Muscle of back (tissue), 11 donors: ENCODE data around the gene PTPRH. TPM values are rescaled to one million over a fixed set of nuclear protein-coding genes. Genes with fewer than 3 reads are reported as not detected.
"Not testable (repeated sequence)": the region's sequence is repeated elsewhere in the genome, so short reads cannot be mapped to it uniquely, and the experiment has no call there.

Source experiments
- DNase-seq, 3 donors: peaks; one replicate each; pipeline versions ENCODE4 v3.0.0 to v3.0.0-alpha.2; 2013
- polyA plus RNA-seq, 10 donors: library from polyadenylated mRNA; unstranded; fragments of 120-200 nt; gene quantifications; one replicate each; pipeline ENCODE4 v1.2.1, GENCODE V29; 2013; ENCODE audit not compliant: insufficient read length in 10 of 10

PTPRH gene
- polyA plus RNA-seq, 10 donors: 0.20 to 1.2 (median 0.56) TPM

GRCh38 chr19:55158848-55159749 lies 50.2 kb downstream of the PTPRH start:
- DNase-seq: no peak

DNA sequence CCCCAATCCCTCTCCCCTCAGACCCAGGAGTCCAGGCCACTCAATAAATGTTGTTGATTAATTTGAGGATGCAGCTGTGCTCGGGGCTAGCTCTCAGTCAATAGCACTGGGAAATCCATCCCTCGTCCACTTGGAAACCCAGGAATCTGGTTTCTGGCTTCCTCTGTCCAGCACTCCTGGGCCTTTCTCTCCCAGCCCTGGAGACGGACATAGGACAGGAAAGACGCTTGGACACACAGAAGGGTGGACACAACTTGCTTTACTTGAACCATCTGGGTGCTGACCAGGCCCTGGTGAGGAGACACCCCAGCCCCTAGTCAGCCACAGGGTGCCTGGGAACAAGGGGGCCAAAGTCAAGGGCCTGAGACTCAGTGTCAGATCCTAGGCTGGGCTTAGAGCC lies 50.9 kb downstream of the PTPRH start:
- DNase-seq: no peak

- no peak for DNase-seq
Observed at GRCh38 chr19:55157064-55157908, 52.0 kb downstream of the PTPRH start, which contains the start of gene TNNI3. Gene TNNI3 (minus strand): TSS chr19:55157732. CDS start chr19:55157589, 143 bp downstream.

DNA sequence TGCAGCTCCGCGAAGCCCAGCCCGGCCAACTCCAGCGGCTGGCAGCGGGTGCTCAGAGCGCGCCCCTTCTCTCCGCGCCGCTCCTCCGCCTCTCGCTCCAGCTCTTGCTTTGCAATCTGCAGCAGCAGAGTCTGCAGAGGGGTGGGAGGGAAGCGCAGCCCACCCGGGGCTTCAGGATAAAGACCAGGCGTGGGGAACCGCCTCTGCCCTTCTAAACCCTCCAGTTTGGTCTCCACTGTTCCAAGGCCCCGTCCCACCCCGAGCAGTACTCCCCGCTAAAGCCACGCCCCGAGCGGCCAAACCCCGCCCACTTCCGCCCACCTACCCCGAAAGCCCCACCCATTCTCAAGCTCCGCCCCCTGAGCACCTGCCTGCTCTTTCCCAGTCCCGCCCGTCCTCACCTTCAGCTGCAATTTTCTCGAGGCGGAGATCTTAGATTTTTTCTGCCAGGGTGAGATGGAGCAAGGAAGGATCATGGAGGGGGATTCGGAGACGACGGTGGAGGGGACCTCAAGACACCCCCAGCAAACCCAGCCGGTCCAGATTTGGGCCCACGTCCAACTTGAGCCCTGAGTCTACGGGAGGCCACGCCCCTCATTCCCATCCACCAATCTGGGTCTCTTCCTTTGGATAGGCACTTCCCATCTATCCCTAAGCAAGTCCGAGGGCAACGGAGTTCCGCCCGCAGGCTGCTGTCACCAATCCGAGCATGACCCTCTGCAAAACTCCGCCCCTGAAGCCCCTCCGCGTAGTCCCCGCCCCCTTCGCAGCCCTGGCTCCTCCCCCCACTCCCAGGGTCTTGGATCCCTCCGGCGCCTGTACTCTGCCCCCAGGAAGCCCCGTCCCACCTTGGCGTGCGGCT lies 52.9 kb downstream of the PTPRH start:
- no peak for DNase-seq

- DNase-seq: not testable (repeated sequence)
Observed at GRCh38 chr19:55155784-55156183, 53.5 kb downstream of the PTPRH start.

DNA sequence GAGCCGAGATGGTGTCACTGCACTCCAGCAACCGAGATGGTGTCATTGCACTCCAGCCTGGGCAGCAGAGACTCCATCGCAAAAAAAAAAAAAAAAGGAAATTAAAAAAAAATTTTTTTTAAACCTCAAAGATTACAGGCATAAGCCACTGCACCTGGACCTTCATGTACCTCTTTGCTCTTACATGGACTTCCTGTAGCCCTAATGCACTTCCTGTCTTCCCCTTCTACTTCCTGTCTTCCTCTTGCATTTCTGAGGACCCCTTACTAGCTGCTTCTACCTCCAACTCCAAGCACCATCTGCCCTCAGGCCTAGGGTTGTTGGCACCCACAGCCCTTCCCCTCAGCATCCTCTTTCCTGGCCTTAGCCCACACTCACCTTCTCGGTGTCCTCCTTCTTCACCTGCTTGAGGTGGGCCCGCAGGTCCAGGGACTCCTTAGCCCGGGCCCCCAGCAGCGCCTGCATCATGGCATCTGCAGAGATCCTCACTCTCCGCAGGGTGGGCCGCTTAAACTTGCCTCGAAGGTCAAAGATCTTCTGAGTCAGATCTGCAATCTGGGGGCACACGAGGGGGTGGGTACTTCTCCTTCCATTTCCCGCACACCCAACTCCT lies 55.5 kb downstream of the PTPRH start:
- no peak for DNase-seq

DNA sequence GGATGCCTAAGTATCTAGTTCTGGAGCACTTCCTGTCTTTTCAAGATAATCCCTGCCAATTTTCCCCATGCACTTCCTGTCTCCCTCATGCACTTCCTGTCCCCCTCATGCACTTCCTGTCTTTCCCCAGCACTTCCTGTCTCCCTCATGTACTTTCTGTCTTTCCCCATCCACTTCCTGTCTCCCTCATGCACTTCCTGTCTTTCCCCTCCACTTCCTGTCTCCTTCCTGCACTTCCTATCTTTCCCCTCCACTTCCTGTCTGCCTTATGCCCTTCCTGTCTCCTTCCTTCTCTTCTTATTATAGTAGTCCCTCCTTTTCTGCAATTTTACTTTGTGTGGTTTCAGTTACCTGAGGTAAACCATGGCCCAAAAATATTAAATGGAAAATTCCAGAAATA lies 57.3 kb downstream of the PTPRH start:
- DNase-seq: no peak

DNA sequence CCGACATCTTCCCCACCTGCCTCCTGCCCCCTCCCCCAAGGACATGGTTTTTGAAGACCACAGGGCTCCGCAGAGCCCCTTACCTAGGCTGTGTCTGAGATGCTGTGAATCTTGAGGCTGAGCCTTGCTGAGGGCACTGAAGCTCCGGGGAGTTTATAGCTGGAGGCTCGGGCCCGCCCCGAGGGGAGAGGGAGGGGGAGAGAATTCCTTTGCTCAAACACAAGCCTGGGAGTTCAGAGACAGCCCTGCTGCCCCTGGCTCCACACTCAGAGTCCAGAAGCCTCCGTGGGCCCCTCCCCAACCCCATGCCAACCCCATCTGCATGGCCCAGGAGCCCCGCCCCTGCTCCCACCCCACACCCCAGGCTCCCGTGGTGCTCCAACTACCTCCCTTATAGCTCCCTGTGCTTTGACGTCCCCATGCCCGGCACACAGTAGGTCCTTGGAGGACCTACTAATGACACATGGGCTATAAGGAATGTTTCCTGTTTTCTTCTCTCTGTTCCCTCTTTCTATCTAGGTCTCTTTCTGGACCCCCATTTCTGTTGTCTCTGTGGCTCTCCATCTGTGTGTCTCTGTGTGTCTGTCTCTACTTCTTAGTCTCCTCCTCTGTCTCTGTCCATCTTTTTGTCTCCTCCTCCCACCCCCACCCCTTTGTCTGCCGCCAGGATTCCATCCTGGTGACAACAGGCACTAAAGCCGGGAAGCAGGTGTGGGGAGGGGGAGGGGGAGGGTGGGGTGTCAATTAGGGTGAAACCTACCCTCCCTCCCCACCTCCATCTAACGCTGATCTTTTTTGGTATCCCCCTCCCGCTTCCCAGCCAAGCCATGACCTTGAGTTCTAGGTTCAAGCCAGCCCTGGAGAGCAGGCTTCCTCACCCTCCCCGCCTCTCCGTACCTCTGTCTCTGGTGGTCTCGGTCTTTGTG lies 60.0 kb downstream of the PTPRH start, which contains the start of gene TNNT1:
TNNT1 (minus strand) TSS at position 129 of the 926 bp plus-strand sequence. CDS start 2,049 bp downstream, outside the sequence.
- DNase-seq: no peak

DNA sequence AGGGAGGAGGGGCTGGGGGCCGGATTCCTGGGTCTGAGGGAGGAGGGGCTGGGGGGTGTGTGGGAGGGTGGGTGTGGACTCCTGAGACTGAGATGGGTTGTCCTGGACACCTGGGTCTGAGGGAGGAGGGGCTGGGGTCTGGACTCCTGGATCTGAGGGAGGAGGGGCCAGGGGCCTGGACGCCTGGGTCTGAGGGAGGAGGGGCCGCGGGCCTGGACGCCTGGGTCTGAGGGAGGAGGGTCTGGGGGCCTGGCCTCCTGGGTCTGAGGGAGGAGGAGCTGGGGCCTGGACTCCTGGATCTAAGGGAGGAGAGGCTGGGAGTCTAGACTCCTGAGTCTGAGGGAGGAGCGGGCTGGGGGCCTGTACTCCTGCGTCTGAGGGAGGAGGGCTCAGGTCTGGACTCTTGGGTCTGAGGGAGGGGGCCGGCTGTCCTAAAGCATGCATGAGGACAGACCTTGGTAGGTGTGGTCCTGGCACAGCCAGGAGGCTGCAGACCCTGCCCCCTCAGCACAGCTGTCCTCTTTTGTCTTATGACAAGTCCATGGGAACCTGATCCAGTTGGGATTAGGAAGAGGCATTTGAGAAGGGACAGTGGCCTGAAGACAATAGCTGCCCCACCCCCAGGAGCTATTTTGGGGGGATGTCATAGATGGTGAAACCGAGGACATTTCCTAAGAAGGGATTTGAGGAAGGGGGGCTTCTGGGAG lies 61.6 kb downstream of the PTPRH start:
- peak in 1 of 3 donors; percentile 63 for DNase-seq

DNA sequence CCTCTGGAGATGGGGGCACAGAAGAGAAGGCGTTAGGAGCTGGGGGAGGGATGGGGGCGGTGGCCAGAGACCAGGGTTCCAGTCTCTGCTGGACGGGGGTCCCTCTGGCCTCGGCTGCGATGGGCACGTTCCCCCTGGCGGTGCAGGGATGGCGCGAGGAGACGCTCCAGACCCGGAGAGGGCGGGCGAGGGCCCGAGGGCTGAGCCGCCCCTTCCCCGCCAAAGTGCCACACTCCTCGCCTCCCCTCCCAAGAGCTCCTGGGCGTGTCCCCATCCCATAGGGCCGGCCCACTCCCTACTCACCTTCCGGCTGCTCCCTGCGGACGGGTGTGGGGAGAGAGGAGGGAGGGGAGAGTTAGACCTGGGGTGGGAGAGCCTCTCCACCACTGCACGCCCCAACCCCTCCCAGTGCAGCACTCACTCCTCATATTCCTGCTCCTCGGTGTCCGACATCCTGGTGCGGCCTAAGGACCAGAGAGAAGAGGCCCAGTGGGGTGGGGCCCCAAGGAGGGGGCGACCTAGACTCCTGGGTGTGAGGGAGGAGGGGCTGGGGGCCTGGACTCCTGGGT lies 62.5 kb downstream of the PTPRH start:
- DNase-seq: no peak

GRCh38 chr19:55146078-55146704 lies 63.1 kb downstream of the PTPRH start:
- DNase-seq: no peak

GRCh38 chr19:55145232-55145631 lies 64.1 kb downstream of the PTPRH start:
- no peak for DNase-seq

DNA sequence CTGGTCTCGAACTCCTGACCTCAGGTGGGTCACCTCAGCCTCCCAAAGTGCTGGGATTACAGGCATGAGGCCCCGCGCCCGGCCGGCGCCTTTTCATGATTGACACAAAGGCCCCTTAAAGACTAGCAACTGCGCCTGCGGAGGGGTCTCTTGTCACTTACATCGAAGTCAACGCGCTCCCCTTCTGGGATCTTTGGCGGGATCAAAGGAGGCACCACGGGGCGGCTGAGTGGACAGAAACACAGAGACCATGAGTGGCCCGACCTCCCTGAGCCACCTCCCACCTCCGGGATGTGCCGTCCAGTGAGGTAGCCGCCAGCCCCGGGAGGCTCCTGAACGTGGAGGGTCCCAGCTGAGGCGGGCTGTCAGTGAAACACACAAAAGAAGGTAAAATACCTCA lies 67.6 kb downstream of the PTPRH start:
- DNase-seq: no peak

GRCh38 chr19:55137915-55138314 lies 71.4 kb downstream of the PTPRH start:
- no peak for DNase-seq

GRCh38 chr19:55136399-55137102 lies 72.8 kb downstream of the PTPRH start:
- no peak for DNase-seq

DNA sequence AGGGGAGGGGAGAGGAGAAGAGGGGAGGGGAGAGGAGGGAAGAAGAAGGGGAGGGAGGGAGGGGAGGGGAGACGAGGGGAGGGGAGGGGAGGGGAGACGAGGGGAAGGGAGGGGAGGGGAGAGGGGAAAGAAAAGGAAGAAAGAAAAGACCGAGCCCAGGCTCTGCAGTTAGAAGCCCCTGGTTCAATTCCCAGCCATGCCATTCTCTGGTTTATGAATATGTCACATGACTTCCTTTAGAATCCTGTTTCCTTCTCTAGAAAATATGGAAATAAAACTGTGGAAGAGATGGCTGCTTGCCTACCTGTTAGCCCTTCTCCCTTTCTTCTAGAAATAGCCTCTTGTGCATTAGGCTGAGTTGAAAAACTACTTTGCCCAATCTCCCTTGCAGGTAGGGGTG lies 74.6 kb downstream of the PTPRH start:
- no peak for DNase-seq

- no peak for DNase-seq
Observed at GRCh38 chr19:55133639-55134444, 75.5 kb downstream of the PTPRH start.
